Measurements from ENCODE around the gene THSD4. TPM values are rescaled to one million over a fixed set of nuclear protein-coding genes. Genes with fewer than 3 reads are reported as not detected.

THSD4 gene
- total RNA-seq, 1 experiment from 2014 or later: 29.3 TPM

DNA sequence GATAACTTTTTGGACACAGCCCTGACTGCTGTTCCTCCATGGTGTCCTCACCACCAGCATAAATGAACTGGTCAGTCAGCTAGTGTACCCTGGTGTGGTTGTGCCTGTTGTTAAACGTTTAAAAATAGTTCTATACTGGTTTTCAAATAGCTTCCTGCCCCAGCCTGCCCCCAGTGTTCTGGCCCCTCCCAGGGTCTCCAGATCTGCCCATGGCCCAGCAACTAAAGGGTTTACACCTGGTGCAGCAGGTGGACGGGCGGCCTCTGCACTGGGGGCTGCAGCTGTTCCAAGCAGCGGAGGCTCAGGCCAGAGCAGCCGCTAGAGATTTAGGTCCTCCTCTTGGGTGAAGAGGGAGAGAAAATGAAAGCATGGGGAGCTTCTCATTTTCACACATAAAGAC, 689.0 kb downstream of the THSD4 start:
- H3F3A ChIP-seq (ENCODE audit: insufficient read depth, low read depth): no peaks in the 10 kb centered on the region
- no peak overlapping the region for H3K4me3 ChIP-seq
- H3K36me3 ChIP-seq (ENCODE audit: low read depth): no peaks in the 10 kb centered on the region
- peaks cover 20% of the 10 kb centered on the region for H3K4me1 ChIP-seq (replicated peaks; ENCODE audit: insufficient read depth)
- no peak overlapping the region for H3K27ac ChIP-seq
- no peaks in the 10 kb centered on the region for H3K9me3 ChIP-seq (ENCODE audit: insufficient read depth, low read depth)
- intact Hi-C loops (cut with micrococcal nuclease; ENCODE audit: unreplicated experiment): loop anchor here (10.0 kb wide), 1 partner anchor 909 kb away; the partner anchor contains the start of genes LRRC49 and THAP10
- no peaks in the 10 kb centered on the region for H3K9me2 ChIP-seq (ENCODE audit: insufficient read depth)
- H3K79me2 ChIP-seq (ENCODE audit: low read depth): no peaks in the 10 kb centered on the region
- no peaks in the 10 kb centered on the region for H4K20me1 ChIP-seq (ENCODE audit: insufficient read depth)
- H3K4me2 ChIP-seq: no peak overlapping the region
- CTCF ChIA-PET: no interaction called here
- BruUV-seq (replicated peaks): no TSS peak
- no peak overlapping the region for H2AFZ ChIP-seq
- POLR2A ChIA-PET (ENCODE audit: unreplicated experiment): interaction anchor here (0.6 to 0.8 kb wide), 4 partner anchors 51 to 1878 kb away, joined by 5 to 12 read pairs (median 5); no protein-coding TSS in a partner anchor
- TF ChIP-seq EZH2 (IDR thresholded peaks at IDR 0.05; ENCODE audit: low read depth) (no peak), CTCF (conservative IDR thresholded peaks at IDR 0.05) (no peak)
- no peaks in the 10 kb centered on the region for H3K27me3 ChIP-seq (ENCODE audit: insufficient read depth, low read depth)
- no peak for DNase-seq

GRCh38 chr15:71804695-71805470, 689.6 kb downstream of the THSD4 start:
- Histone ChIP-seq H3K9me3 (ENCODE audit: insufficient read depth, low read depth) (no peaks in the 10 kb centered on the region), H3K27me3 (ENCODE audit: insufficient read depth, low read depth) (no peaks in the 10 kb centered on the region), H3K4me1 (replicated peaks; ENCODE audit: insufficient read depth) (peaks cover 19% of the 10 kb centered on the region), H4K20me1 (ENCODE audit: insufficient read depth) (no peaks in the 10 kb centered on the region), H3K27ac (no peak overlapping the region), H2AFZ (no peak overlapping the region), H3K4me2 (no peak overlapping the region), H3K9me2 (ENCODE audit: insufficient read depth) (no peaks in the 10 kb centered on the region), H3K4me3 (no peak overlapping the region), H3K36me3 (ENCODE audit: low read depth) (no peaks in the 10 kb centered on the region), H3F3A (ENCODE audit: insufficient read depth, low read depth) (no peaks in the 10 kb centered on the region), H3K79me2 (ENCODE audit: low read depth) (no peaks in the 10 kb centered on the region)
- POLR2A ChIA-PET (ENCODE audit: unreplicated experiment): interaction anchor here (0.6 kb wide), 4 partner anchors 48 to 1090 kb away, joined by 4 to 12 read pairs (median 5); no protein-coding TSS in a partner anchor
- intact Hi-C loops (cut with micrococcal nuclease; ENCODE audit: unreplicated experiment): loop anchor here (10.0 kb wide), 1 partner anchor 910 kb away; the partner anchor contains the start of genes LRRC49 and THAP10
- no peak for DNase-seq
- TF ChIP-seq EZH2 (IDR thresholded peaks at IDR 0.05; ENCODE audit: low read depth): no peak
- no peak for TF ChIP-seq CTCF (conservative IDR thresholded peaks at IDR 0.05)
- BruUV-seq (replicated peaks): no TSS peak
- CTCF ChIA-PET: interaction anchor here (0.6 kb wide), 2 partner anchors 64 to 371 kb away, joined by 4 to 16 read pairs; no protein-coding TSS in a partner anchor

- peak in 1 of 2 experiments; percentile 36 for DNase-seq
- no peaks in the 10 kb centered on the region for H4K20me1 ChIP-seq (ENCODE audit: insufficient read depth)
- no peaks in the 10 kb centered on the region for H3K79me2 ChIP-seq (ENCODE audit: low read depth)
- H3K27me3 ChIP-seq (ENCODE audit: insufficient read depth, low read depth): no peaks in the 10 kb centered on the region
- H3K27ac ChIP-seq: no peak overlapping the region
- H2AFZ ChIP-seq: no peak overlapping the region
- H3K4me1 ChIP-seq (replicated peaks; ENCODE audit: insufficient read depth): peaks cover 7% of the 10 kb centered on the region; the same call in 1 of the 2 replicates
- TF ChIP-seq CTCF (conservative IDR thresholded peaks at IDR 0.05) (no peak), EZH2 (IDR thresholded peaks at IDR 0.05; ENCODE audit: low read depth) (no peak)
- no peaks in the 10 kb centered on the region for H3K9me3 ChIP-seq (ENCODE audit: insufficient read depth, low read depth)
- ChIA-PET CTCF (no interaction called here), POLR2A (ENCODE audit: unreplicated experiment) (no interaction called here)
- BruUV-seq (replicated peaks): no TSS peak
- peak overlapping the region; percentile 19; the same call in 1 of the 2 replicates for H3K4me2 ChIP-seq
- H3K4me3 ChIP-seq: no peak overlapping the region
- H3K36me3 ChIP-seq (ENCODE audit: low read depth): no peaks in the 10 kb centered on the region
- intact Hi-C loops (cut with micrococcal nuclease; ENCODE audit: unreplicated experiment): loop anchor here (10.0 kb wide), 1 partner anchor 912 kb away; the partner anchor contains the start of genes LRRC49 and THAP10
- H3K9me2 ChIP-seq (ENCODE audit: insufficient read depth): no peaks in the 10 kb centered on the region
- H3F3A ChIP-seq (ENCODE audit: insufficient read depth, low read depth): no peaks in the 10 kb centered on the region
Measured at GRCh38 chr15:71806452-71806931, 691.2 kb downstream of the THSD4 start.
